Smooth muscle cell (in vitro differentiated cells): ENCODE results near the gene STAC. TPM values are rescaled to one million over a fixed set of nuclear protein-coding genes. Genes with fewer than 3 reads are reported as not detected.

ENCODE experiments used
- DNase-seq: peaks from one replicate; lab custom pipeline; 2025; ENCODE audit not compliant: unreplicated experiment; lab: John Stamatoyannopoulos, UW
- H2AFZ ChIP-seq: fragments of 200-600 bp; sonication (generic); 2 replicates; pipeline ENCODE4 v1.6.0; 2016; ENCODE audit warnings: antibody characterized with exemption, low read depth, mild to moderate bottlenecking
- H3F3A ChIP-seq: fragments of 200-600 bp; sonication (generic); 2 replicates; pipeline ENCODE4 v1.6.0; 2017; ENCODE audit warnings: antibody characterized with exemption, low read depth
- H3K27ac ChIP-seq: fragments of 200-600 bp; sonication (generic); 2 replicates; pipeline ENCODE4 v1.5.1; 2016; ENCODE audit warnings: low read depth, mild to moderate bottlenecking
- H3K27me3 ChIP-seq: fragments of 200-600 bp; sonication (generic); 2 replicates; pipeline ENCODE4 v1.6.1; 2016; ENCODE audit warnings: low read depth, mild to moderate bottlenecking
- H3K36me3 ChIP-seq: fragments of 200-600 bp; sonication (generic); 2 replicates; pipeline ENCODE4 v1.5.1; 2016; ENCODE audit warnings: low read depth
- H3K4me1 ChIP-seq: fragments of 200-600 bp; sonication (generic); 2 replicates; pipeline ENCODE4 v1.5.1; 2016; ENCODE audit warnings: low read depth
- H3K4me2 ChIP-seq: fragments of 200-600 bp; sonication (generic); 2 replicates; pipeline ENCODE4 v1.6.0; 2016; ENCODE audit warnings: mild to moderate bottlenecking
- H3K4me3 ChIP-seq: fragments of 200-600 bp; sonication (generic); 2 replicates; pipeline ENCODE4 v1.5.1; 2016; ENCODE audit warnings: mild to moderate bottlenecking
- H3K79me2 ChIP-seq: fragments of 200-600 bp; sonication (generic); 2 replicates; pipeline ENCODE4 v1.6.0; 2016; ENCODE audit warnings: low read depth, mild to moderate bottlenecking
- H3K9ac ChIP-seq: fragments of 200-600 bp; sonication (generic); 2 replicates; pipeline ENCODE4 v1.6.0; 2016; ENCODE audit warnings: low read depth
- H3K9me3 ChIP-seq: fragments of 200-600 bp; sonication (generic); replicated peaks from 2 replicates; pipeline ENCODE4 v1.5.1; 2016; ENCODE audit warnings: low read depth
- H4K20me1 ChIP-seq: fragments of 200-600 bp; sonication (generic); 2 replicates; pipeline ENCODE4 v1.6.0; 2016; ENCODE audit warnings: low read depth
- CTCF ChIP-seq: fragments of 200-600 bp; sonication (generic); IDR thresholded peaks from 2 replicates; pipeline ENCODE4 v1.5.1; 2017; ENCODE audit warnings: borderline replicate concordance, mild to moderate bottlenecking, antibody characterized with exemption; ENCODE audit not compliant: insufficient read depth, poor library complexity, severe bottlenecking
- WGBS: methylation state at CpG from one replicate; pipeline ENCODE4 v1.1.7; 2016; ENCODE audit warnings: low lambda C conversion rate; 5-methylcytosine and 5-hydroxymethylcytosine counted together
- polyA plus RNA-seq: library from polyadenylated mRNA; unstranded; fragments of >200 nt; fragmentation: Nextera tagmentation; extraction: Ambion mirVana; gene quantifications from 2 replicates; pipeline ENCODE4 v1.2.1, GENCODE V29; 2016
- total RNA-seq: library from RNA; depleted of rRNA; stranded (reverse); fragments of >200 nt; gene quantifications from 2 replicates; pipeline ENCODE4 v1.2.3, GENCODE V29; 2014

Gene STAC
- total and polyA plus RNA-seq, 2 experiments from 2014 or later: 1.2 to 1.4 TPM

DNA sequence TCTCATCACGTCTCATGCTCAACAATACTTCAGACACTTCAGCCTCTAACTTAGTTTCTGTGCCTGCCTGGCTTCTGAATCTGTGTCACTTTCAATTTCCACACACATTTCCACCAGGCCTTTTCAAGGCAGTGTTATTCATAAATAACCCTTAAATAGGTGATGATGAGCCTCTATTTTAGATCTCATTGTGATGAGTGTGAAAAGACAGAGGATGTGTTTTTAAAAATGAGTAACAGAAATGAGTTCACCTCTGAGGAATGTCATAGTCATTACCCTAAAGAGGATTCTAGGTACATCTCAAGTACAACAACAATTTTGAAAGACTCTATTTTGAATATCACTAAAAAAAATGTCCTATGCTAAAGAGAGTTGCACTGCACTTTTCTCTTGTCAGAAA, 64.6 kb downstream of the STAC start:
- H4K20me1 ChIP-seq: no peaks in the 10 kb centered on the region
- H3K4me3 ChIP-seq: no peak overlapping the region
- 83% methylated on average over 1 of the region's 1 CpG for WGBS
- DNase-seq: no peak
- no peak overlapping the region for H3K27ac ChIP-seq
- no peaks in the 10 kb centered on the region for H3K4me1 ChIP-seq
- H2AFZ ChIP-seq: no peak overlapping the region
- no peaks in the 10 kb centered on the region for H3K9me3 ChIP-seq
- no peaks in the 10 kb centered on the region for H3K79me2 ChIP-seq
- no peaks in the 10 kb centered on the region for H3K27me3 ChIP-seq
- no peaks in the 10 kb centered on the region for H3F3A ChIP-seq
- no peak for TF ChIP-seq CTCF
- no peak overlapping the region for H3K4me2 ChIP-seq
- H3K36me3 ChIP-seq: no peaks in the 10 kb centered on the region
- no peak overlapping the region for H3K9ac ChIP-seq

GRCh38 chr3:36446276-36446675, 66.0 kb downstream of the STAC start:
- Histone ChIP-seq H3K27ac (no peak overlapping the region), H3K27me3 (no peaks in the 10 kb centered on the region), H3K79me2 (no peaks in the 10 kb centered on the region), H3K9me3 (no peaks in the 10 kb centered on the region), H3F3A (no peaks in the 10 kb centered on the region), H2AFZ (no peak overlapping the region), H3K4me3 (no peak overlapping the region), H3K9ac (no peak overlapping the region), H3K4me2 (no peak overlapping the region), H3K36me3 (no peaks in the 10 kb centered on the region), H3K4me1 (no peaks in the 10 kb centered on the region), H4K20me1 (no peaks in the 10 kb centered on the region)
- no peak for TF ChIP-seq CTCF
- DNase-seq: no peak

GRCh38 chr3:36447061-36447460, 66.8 kb downstream of the STAC start:
- 0% methylated on average over 2 of the region's 2 CpGs for WGBS
- no peaks in the 10 kb centered on the region for H3K27me3 ChIP-seq
- DNase-seq: no peak

More at GRCh38 chr3:36447061-36447460, 66.8 kb downstream of the STAC start:
- Histone ChIP-seq H3K27ac (no peak overlapping the region), H3F3A (no peaks in the 10 kb centered on the region), H3K9me3 (no peaks in the 10 kb centered on the region), H3K4me2 (no peak overlapping the region), H3K9ac (no peak overlapping the region), H3K36me3 (no peaks in the 10 kb centered on the region), H3K4me3 (no peak overlapping the region), H4K20me1 (no peaks in the 10 kb centered on the region), H3K4me1 (no peaks in the 10 kb centered on the region), H2AFZ (no peak overlapping the region), H3K79me2 (no peaks in the 10 kb centered on the region)
- TF ChIP-seq CTCF: no peak
